AG08396 (cell line): ENCODE measurements around the gene KCNJ13.
"Not testable (repeated sequence)": the region's sequence is repeated elsewhere in the genome, so short reads cannot be mapped to it uniquely, and the experiment has no call there.

Source experiments
- DNase-seq: peaks from one replicate; pipeline ENCODE4 v3.0.0; 2012; ENCODE audit warnings: low spot score, mixed read lengths

Gene KCNJ13

DNA sequence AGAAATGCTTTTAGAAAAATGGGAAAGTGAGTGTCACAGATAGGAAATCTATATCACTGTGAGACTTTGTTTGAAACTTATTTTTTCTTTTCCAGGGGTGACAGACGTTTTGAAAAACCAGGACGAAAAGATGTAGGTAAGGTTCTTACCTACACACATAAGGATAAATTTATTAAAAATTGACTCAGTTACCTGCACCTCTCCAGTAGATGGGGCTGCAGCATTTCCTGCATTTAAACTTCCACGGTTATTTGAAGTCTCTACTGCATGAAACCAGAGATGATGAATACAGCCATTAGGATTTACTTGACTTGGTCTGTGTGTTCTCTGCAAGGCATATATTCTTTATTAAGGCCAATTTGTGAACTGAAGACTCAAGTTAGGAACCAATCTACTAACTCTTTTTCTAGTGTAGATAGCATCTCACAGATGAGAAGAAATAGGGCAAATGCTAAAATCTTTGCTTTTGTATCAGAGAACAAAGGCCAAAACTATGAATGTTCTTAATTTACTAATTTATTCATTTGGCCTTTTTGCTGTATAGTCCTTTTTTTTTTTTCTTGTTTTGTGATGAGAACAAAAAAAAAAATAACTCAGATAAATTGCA, 15.0 kb downstream of the KCNJ13 start:
- no peak for DNase-seq

DNA sequence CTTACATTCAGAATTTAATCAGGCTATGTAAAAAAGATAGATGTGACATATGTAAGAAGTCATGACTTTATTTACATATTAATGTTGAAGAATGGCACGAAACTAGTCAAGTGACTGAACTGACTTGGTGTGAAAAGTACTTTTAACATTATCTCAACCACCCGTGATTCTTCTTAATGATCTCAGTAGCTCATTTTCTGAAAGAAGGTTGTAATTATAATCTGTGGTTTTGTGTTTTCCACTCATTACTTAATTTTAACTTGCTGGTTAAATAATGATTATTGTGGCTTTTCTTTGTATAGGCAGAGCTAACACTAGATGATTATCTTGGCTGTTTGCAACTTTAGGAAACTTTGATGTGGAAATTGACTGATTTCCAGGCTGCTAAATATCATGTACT, 18.5 kb downstream of the KCNJ13 start:
- no peak for DNase-seq

DNA sequence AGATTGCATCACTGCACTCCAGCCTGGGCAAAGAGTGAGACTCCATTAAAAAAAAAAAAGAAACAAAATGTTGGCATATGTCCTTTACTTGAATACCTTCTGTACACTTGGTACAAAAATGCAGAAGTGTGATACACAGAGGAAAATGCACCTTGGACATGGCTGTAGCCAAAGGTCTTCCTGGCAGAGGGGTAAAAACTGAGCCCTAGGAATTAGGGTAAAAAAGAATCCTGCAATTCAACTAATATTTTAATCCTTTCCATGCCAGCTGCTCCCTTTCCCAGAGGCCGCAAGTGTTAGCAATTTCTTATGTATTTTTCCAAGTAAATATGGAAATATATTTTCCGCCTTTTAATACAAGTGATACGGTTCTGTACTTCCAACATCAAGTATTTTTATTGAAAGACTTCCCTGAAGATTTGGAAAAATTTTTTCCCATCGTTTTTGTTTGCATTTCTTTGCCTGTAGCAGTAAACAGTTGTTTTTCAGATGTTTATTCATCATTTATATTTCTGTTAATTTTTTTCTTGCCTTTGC, 26.2 kb downstream of the KCNJ13 start:
- DNase-seq: no peak

DNA sequence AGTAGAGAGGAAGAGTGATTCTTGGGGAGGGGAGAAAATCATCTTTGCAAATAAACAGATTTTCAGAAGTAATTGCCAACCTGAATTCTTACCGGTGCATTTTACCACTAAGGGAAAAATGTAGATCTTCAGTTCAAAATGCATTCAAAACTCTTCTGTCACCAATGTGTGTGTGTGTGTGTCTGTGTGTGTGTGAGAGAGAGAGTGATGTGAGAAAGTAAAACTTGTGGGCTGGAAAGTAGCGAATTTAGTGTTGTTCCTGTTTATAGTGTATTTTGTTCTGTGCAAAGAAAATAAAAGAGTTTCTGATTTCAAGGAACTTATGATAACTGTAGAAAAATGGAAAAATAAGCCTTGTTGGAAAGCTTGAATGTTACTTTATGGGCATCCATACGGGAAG, 27.0 kb downstream of the KCNJ13 start:
- no peak for DNase-seq

DNA sequence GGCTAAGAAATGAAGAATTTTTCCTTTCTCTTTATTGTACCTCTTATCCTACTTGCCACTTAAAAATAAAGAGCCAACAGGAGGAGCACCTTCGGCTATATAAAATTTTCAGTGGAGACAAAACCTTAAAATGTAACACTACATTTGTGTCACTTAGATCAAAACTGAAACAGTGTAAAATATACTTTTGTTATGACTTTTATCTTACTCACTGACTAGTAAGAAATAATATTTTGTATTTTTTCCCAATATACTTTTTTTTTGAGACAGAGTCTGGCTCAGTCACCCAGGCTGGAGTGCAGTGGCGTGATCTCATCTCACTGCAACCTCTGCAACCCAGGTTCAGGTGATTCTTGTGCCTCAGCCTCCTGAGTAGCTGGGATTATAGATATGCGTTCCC, 28.3 kb downstream of the KCNJ13 start:
- DNase-seq: no peak

DNA sequence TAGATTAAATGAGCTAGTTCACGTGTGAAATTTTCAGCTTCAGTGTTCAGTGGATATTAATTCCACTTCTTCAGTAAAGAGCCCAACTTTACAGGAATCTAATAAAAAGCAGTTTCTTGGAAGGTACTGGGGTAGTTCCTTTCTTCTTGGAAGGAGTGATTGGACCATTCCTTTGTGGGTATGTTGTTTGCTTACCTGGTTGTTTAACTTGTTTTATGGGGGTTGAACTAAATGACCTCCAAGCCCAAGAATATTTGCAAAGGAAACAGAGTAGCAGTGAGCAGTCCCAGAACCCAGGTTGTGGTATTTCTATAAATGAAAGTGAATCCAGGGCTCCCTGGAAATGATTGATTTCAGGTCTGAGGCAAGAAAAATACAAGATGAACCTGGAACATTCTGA, 31.4 kb downstream of the KCNJ13 start:
- no peak for DNase-seq

DNA sequence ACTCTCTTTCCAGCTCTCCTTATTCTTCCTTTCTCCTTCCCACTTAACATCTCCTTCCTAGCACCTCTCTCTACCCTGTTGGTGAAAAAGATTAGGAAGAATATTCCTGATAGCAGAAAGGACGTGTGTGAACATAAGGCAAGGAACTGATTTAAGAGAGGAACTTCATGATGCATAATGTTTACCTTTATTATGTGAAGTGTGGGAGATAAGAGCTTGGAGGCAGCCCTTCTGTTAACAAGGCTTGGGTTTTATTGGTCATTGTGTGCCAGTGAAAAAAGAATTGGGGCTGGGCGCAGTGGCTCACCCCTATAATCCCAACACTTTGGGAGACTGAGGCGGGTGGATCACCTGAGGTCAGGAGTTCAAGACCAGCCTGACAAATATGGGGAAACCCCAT, 34.4 kb downstream of the KCNJ13 start:
- no peak for DNase-seq

DNA sequence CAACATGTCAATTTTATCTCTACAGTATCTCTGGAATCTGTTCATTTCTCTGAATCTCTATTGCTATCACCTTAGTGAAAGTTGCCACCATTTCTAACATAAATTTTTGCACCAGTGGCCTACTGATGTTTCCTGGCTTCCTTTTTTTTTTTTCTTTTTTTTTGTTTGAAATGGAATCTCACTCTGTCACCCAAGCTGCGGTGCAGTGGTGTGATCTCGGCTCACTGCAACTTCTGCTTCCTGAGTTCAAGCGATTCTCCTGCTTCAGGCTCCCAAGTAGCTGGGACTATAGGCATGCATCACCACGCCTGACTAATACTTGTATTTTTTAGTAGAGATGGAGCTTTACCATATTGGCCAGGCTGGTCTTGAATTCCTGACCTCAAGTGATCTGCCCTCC, 35.1 kb downstream of the KCNJ13 start:
- DNase-seq: no peak

DNA sequence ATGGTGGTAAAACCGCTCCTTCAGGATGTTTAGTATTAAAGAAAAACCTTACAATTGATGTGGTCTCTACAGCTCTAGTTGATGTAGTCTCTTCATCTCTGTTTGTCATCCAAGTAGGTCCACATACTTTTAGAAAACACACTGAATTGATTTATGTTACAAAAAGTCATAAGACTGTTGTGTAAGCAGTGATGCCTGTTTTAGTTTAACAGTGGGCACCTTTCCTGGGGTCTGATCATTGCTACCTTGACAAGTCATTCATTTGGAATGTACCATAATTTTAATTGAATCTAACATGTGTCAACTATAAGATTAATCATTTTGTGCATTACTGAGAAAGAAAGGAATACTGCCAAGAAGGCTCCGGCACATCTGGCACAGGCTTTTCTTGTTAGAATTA, 44.9 kb downstream of the KCNJ13 start:
- DNase-seq: no peak

DNA sequence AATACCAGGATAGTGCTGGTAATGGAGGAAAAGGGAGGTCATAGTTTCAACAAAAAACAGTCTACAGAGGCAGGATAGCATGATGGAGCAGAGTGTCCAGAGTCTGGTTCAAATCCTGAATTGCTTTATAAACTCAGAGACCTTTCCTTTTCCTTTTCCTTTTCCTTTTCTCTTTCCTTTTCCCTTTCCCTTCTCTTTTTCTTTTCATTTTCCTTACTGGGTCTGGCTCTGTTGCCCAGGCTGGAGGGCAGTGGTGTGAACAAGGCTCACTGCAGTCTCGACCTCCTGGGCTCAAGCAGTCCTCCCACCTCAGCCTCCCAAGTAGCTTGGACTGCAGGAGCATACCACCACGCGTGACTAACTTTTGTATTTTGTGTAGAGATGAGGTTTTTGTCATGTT, 47.6 kb downstream of the KCNJ13 start:
- no peak for DNase-seq

DNA sequence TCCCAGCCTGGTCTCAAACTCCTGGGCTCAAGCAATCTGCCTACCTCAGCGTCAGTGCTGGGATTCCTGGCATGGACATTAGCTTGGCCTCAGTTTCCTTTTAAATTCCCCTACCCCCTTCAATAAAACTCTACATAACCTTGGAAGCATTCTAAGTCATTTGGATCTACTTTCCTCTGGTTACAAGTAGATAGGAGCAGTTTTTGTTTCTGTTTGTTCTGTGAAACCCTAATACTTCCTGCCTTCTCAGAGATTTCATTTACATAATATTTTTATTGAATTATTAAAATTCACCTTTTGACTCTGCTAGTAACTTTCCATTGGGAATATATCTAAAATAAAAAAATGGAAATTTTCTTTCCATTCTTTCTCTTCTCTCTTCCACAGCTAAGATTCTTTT, 53.3 kb downstream of the KCNJ13 start:
- DNase-seq: no peak

DNA sequence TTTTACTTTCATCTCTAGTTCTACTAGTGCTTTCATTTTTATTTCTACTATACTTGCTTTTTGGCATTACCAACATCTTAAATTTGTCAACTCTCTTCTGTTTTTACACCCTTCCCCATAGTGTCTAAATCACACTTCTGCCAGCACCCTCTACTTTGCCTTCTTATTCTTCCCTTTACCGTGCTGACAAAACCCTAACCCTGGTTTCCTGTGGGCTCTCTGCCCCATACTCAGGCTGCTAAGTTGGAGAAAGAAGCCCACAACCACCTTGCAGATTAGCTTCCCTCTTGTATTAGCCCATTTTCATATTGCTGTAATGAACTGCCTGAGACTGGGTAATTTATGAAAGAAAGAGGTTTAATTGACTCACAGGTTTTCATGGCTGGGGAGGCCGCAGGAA, 54.5 kb downstream of the KCNJ13 start:
- no peak for DNase-seq

DNA sequence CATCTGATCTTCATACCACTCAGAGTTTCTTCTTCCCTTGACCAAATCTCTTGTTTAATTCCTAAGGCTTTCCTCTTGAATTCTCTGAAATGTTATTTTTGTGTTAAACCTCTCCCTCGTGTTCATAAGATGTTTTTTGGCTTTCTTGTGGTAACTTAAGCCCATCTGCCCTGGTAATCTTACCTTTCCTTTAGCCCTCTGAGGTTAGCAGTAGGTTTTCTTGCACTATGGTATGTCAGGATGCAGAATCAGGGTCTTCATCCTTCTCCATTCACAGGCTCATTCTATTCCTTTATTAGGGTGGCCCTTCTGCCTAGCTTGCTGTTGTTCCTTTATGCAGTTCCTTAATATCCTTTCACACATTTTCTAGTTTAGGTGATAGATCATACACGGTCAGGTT, 55.1 kb downstream of the KCNJ13 start:
- no peak for DNase-seq

DNA sequence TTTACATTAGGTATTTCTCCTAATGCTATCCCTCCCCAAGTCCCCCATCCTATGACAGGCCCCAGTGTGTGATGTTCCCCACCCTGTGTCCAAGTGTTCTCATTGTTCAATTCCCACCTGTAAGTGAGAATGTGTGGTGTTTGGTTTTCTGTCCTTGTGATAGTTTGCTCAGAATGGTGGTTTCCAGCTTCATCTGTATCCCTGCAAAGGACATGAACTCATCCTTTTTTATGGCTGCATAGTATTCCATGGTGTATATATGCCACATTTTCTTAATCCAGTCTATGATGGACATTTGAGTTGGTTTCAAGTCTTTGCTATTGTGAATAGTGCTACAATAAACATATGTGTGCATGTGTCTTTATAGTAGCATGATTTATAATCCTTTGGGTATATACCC, 56.3 kb downstream of the KCNJ13 start:
- DNase-seq: not testable (repeated sequence)
